ENCODE measurements around the gene TTC31.

- TF ChIP-seq CTCF (IDR thresholded peaks at IDR 0.05): no peak
- TF ChIP-seq ATF2 (CRISPR knock-in tag; IDR thresholded peaks at IDR 0.05; ENCODE audit: borderline replicate concordance, low read depth): no peak
- TF ChIP-seq CREB1 (CRISPR knock-in tag; IDR thresholded peaks at IDR 0.05): no peak
- no peak for TF ChIP-seq RELA (CRISPR knock-in tag; IDR thresholded peaks at IDR 0.05; ENCODE audit: borderline replicate concordance)
- TF ChIP-seq PREB (CRISPR knock-in tag; IDR thresholded peaks at IDR 0.05; ENCODE audit: borderline replicate concordance): no peak
- no peak for TF ChIP-seq SMAD4 (CRISPR knock-in tag; IDR thresholded peaks at IDR 0.05)
Measured at GRCh38 chr2:74522516-74522915, 39.6 kb downstream of the TTC31 start.
